ENCODE measurements around the gene GPR180.
"Not testable (repeated sequence)": the region's sequence is repeated elsewhere in the genome, so short reads cannot be mapped to it uniquely, and the experiment has no call there.

The GPR180 gene

DNA sequence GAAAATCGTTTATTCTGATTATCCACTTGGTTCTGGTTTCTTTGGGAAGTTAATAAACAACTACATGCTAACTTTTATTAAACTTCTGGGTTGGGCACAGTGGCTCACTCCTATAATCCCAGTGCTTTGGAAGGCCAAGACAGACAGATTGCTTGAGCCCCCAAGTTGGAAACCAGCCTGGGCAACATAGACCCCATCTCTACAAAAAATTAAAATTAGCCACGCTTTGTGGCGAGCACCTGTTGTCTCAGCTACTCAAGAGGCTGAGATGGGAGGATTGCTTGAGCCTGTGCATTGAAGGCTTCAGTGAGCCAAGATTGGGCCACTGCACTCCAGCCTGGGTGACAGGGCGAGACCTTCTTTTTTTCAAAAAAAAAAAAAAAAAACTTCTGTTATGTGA is 21.7 kb downstream of the GPR180 start:
- Histone ChIP-seq H3K27me3 (ENCODE audit: insufficient read depth, insufficient read length) (no peaks in the 10 kb centered on the region), H3K9me3 (ENCODE audit: insufficient read depth, low read length) (no peaks in the 10 kb centered on the region), H3K9ac (ENCODE audit: insufficient read length, low read depth) (no peak overlapping the region), H3K4me1 (ENCODE audit: insufficient read depth, insufficient read length) (no peaks in the 10 kb centered on the region), H3K36me3 (ENCODE audit: insufficient read depth, insufficient read length, low read length) (peaks cover 60% of the 10 kb centered on the region), H3K4me3 (ENCODE audit: insufficient read length, low read depth) (no peak overlapping the region)
- no peak for DNase-seq (ENCODE audit: low read depth, low spot score)
- TF ChIP-seq YY1 (IDR thresholded peaks at IDR 0.05; ENCODE audit: insufficient read depth, insufficient read length), result no peak
- TF ChIP-seq SUZ12 (IDR thresholded peaks at IDR 0.05; ENCODE audit: extremely low read depth, insufficient read depth, insufficient read length), result no peak
- no peak for TF ChIP-seq ZNF274 (IDR thresholded peaks at IDR 0.05; ENCODE audit: low read depth, low read length)

- Histone ChIP-seq H3K27me3 (ENCODE audit: insufficient read depth, insufficient read length) (no peaks in the 10 kb centered on the region), H3K9ac (ENCODE audit: insufficient read length, low read depth) (no peak overlapping the region), H3K4me1 (ENCODE audit: insufficient read depth, insufficient read length) (no peaks in the 10 kb centered on the region), H3K9me3 (ENCODE audit: insufficient read depth, low read length) (no peaks in the 10 kb centered on the region), H3K36me3 (ENCODE audit: insufficient read depth, insufficient read length, low read length) (peaks cover 26% of the 10 kb centered on the region), H3K4me3 (ENCODE audit: insufficient read length, low read depth) (no peak overlapping the region)
- DNase-seq (ENCODE audit: low read depth, low spot score), result no peak
- TF ChIP-seq ZNF274 (IDR thresholded peaks at IDR 0.05; ENCODE audit: low read depth, low read length) (no peak), YY1 (IDR thresholded peaks at IDR 0.05; ENCODE audit: insufficient read depth, insufficient read length) (no peak), SUZ12 (IDR thresholded peaks at IDR 0.05; ENCODE audit: extremely low read depth, insufficient read depth, insufficient read length) (no peak)
Observed at GRCh38 chr13:94630858-94631257, 29.2 kb downstream of the GPR180 start.

DNA sequence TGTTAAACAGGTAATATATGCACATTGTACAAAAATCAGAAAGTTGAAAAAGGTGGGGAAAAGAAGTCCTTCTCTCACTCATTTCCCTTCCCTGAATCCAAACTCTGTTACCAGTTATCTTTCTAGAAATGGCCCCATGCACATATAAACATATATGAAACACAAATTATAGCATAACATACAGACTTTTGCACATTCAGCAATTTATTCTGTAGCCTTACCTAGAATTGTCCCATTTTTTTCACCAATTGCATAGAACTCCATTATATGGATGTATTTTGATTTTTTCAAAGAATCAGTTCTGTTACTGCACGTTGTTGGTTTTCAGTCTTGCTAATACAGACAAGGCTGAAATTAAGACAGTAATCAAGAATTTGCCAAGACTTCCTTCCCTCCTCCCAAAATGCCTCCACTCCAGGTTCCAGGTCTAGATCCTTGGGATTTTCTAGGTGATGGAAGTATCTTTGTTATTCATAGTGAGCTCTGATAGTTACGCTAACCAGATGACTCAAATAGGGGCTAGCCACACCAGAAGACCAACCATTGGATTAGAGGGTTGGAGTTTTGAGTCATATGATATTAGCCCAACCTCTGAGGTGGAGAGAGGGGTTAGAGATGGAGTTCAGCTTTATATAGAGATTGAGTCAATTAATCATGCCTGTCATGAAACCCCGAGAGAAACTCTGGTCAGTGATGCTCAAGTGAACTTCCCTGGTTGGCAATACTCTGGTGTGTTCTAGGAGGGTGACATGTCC is 30.7 kb downstream of the GPR180 start:
- H3K4me3 ChIP-seq (ENCODE audit: insufficient read length, low read depth), result no peak overlapping the region
- no peak for DNase-seq (ENCODE audit: low read depth, low spot score)
- no peak for TF ChIP-seq YY1 (IDR thresholded peaks at IDR 0.05; ENCODE audit: insufficient read depth, insufficient read length)
- no peak for TF ChIP-seq ZNF274 (IDR thresholded peaks at IDR 0.05; ENCODE audit: low read depth, low read length)
- TF ChIP-seq SUZ12 (IDR thresholded peaks at IDR 0.05; ENCODE audit: extremely low read depth, insufficient read depth, insufficient read length), result no peak

GRCh38 chr13:94636096-94636495 is 34.4 kb downstream of the GPR180 start:
- not testable (repeated sequence) for H3K36me3 ChIP-seq (ENCODE audit: insufficient read depth, insufficient read length, low read length); H3K27me3 ChIP-seq (ENCODE audit: insufficient read depth, insufficient read length); H3K4me1 ChIP-seq (ENCODE audit: insufficient read depth, insufficient read length); H3K9me3 ChIP-seq (ENCODE audit: insufficient read depth, low read length); DNase-seq (ENCODE audit: low read depth, low spot score); H3K4me3 ChIP-seq (ENCODE audit: insufficient read length, low read depth); H3K9ac ChIP-seq (ENCODE audit: insufficient read length, low read depth)

More for the DNA sequence above, 30.7 kb downstream of the GPR180 start:
- Histone ChIP-seq H3K9ac (ENCODE audit: insufficient read length, low read depth) (no peak overlapping the region), H3K27me3 (ENCODE audit: insufficient read depth, insufficient read length) (no peaks in the 10 kb centered on the region), H3K4me1 (ENCODE audit: insufficient read depth, insufficient read length) (no peaks in the 10 kb centered on the region), H3K36me3 (ENCODE audit: insufficient read depth, insufficient read length, low read length) (peaks cover 23% of the 10 kb centered on the region), H3K9me3 (ENCODE audit: insufficient read depth, low read length) (no peaks in the 10 kb centered on the region)

- H3K9ac ChIP-seq (ENCODE audit: insufficient read length, low read depth), result no peak overlapping the region
- H3K9me3 ChIP-seq (ENCODE audit: insufficient read depth, low read length), result no peaks in the 10 kb centered on the region
- H3K4me1 ChIP-seq (ENCODE audit: insufficient read depth, insufficient read length), result no peaks in the 10 kb centered on the region
- no peaks in the 10 kb centered on the region for H3K27me3 ChIP-seq (ENCODE audit: insufficient read depth, insufficient read length)
- H3K36me3 ChIP-seq (ENCODE audit: insufficient read depth, insufficient read length, low read length), result peaks cover 4% of the 10 kb centered on the region
- DNase-seq (ENCODE audit: low read depth, low spot score), result no peak
- no peak overlapping the region for H3K4me3 ChIP-seq (ENCODE audit: insufficient read length, low read depth)
- TF ChIP-seq ZNF274 (IDR thresholded peaks at IDR 0.05; ENCODE audit: low read depth, low read length), result no peak
- no peak for TF ChIP-seq SUZ12 (IDR thresholded peaks at IDR 0.05; ENCODE audit: extremely low read depth, insufficient read depth, insufficient read length)
Observed at GRCh38 chr13:94636942-94637578, 35.4 kb downstream of the GPR180 start.

DNA sequence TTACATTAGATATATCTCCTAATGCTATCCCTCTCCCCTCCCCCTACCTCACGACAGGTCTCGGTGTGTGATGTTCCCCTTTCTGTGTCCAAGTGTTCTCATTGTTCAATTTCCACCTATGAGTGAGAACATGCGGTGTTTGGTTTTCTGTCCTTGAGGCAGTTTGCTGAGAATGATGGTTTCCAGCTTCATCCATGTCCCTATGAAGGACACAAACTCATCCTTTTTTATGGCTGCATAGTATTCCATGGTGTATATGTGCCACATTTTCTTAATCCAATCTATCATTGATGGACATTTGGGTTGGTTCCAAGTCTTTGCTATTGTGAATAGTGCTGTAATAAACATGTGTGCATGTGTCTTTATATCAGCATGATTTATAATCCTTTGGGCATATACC is 36.0 kb downstream of the GPR180 start:
- H3K36me3 ChIP-seq (ENCODE audit: insufficient read depth, insufficient read length, low read length); H3K9me3 ChIP-seq (ENCODE audit: insufficient read depth, low read length); DNase-seq (ENCODE audit: low read depth, low spot score); H3K27me3 ChIP-seq (ENCODE audit: insufficient read depth, insufficient read length); H3K9ac ChIP-seq (ENCODE audit: insufficient read length, low read depth); H3K4me3 ChIP-seq (ENCODE audit: insufficient read length, low read depth); H3K4me1 ChIP-seq (ENCODE audit: insufficient read depth, insufficient read length): not testable (repeated sequence)

DNA sequence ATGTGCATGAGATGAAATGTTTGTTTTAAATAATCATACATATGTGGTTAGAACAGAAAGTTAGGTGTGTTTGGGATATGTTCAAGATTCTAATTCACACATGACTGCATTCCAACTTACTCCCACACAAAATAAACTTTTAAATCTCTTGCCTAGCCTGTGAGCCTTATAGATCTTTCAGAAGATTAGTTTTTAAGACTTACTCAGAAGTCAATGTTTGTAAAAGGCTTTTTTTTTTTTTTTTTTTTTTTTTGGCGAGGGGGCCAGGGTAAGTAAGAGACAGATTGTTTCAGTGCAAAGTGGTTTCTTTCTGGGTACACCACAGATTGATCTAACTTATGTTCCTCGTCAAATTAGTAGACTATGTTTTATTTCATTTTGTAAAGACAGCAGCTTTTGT is 39.1 kb downstream of the GPR180 start:
- H3K9me3 ChIP-seq (ENCODE audit: insufficient read depth, low read length), result no peaks in the 10 kb centered on the region
- DNase-seq (ENCODE audit: low read depth, low spot score), result no peak
- no peaks in the 10 kb centered on the region for H3K4me1 ChIP-seq (ENCODE audit: insufficient read depth, insufficient read length)
- H3K36me3 ChIP-seq (ENCODE audit: insufficient read depth, insufficient read length, low read length), result no peaks in the 10 kb centered on the region
- no peak overlapping the region for H3K4me3 ChIP-seq (ENCODE audit: insufficient read length, low read depth)
- TF ChIP-seq YY1 (IDR thresholded peaks at IDR 0.05; ENCODE audit: insufficient read depth, insufficient read length) (no peak), ZNF274 (IDR thresholded peaks at IDR 0.05; ENCODE audit: low read depth, low read length) (no peak), SUZ12 (IDR thresholded peaks at IDR 0.05; ENCODE audit: extremely low read depth, insufficient read depth, insufficient read length) (no peak)
- no peak overlapping the region for H3K9ac ChIP-seq (ENCODE audit: insufficient read length, low read depth)
- H3K27me3 ChIP-seq (ENCODE audit: insufficient read depth, insufficient read length), result no peaks in the 10 kb centered on the region

All from NT2/D1 (cell line).